SU-DHL-6 (cell line): ENCODE measurements around the gene TSPAN12.

ENCODE experiments used
- H2AFZ ChIP-seq: fragments of 200-600 bp; sonication (generic); 2 replicates; pipeline ENCODE4 v1.6.1; 2014; ENCODE audit warnings: low read depth, mild to moderate bottlenecking, moderate library complexity, mixed read lengths, antibody characterized with exemption, low read length; ENCODE audit not compliant: severe bottlenecking
- H3F3A ChIP-seq: fragments of 200-600 bp; shearing (Covaris generic); 2 replicates; pipeline ENCODE4 v1.6.0; 2016; ENCODE audit warnings: antibody characterized with exemption, mild to moderate bottlenecking; ENCODE audit not compliant: insufficient read depth
- H3K27ac ChIP-seq: fragments of 200-600 bp; sonication (generic); 2 replicates; pipeline ENCODE4 v1.5.1; 2016; ENCODE audit warnings: low read depth, mild to moderate bottlenecking, low read length, moderate library complexity, mixed read lengths
- H3K27me3 ChIP-seq: fragments of 200-600 bp; sonication (generic), shearing (Covaris generic); 2 replicates; pipeline ENCODE4 v1.6.0; 2014; ENCODE audit warnings: mild to moderate bottlenecking, low read length
- H3K36me3 ChIP-seq: fragments of 200-600 bp; sonication (generic); 2 replicates; pipeline ENCODE4 v1.6.1; 2014; ENCODE audit warnings: mild to moderate bottlenecking, low read length, mixed read lengths
- H3K4me2 ChIP-seq: fragments of 300-600, 200-600 bp; shearing (Covaris generic), sonication (generic); 2 replicates; pipeline ENCODE4 v1.6.0; 2014; ENCODE audit warnings: low read length, low read depth, mild to moderate bottlenecking; ENCODE audit not compliant: poor library complexity, severe bottlenecking
- H3K4me3 ChIP-seq: fragments of 200-600 bp; sonication (generic); 2 replicates; pipeline ENCODE4 v1.5.1; 2014; ENCODE audit warnings: antibody characterized with exemption, low read length, mild to moderate bottlenecking, mixed read lengths; ENCODE audit not compliant: insufficient read depth, poor library complexity, severe bottlenecking
- H3K79me2 ChIP-seq: fragments of 200-600 bp; sonication (generic); 2 replicates; pipeline ENCODE4 v1.6.1; 2014; ENCODE audit warnings: mild to moderate bottlenecking, low read length, moderate library complexity; ENCODE audit not compliant: insufficient read depth
- H3K9ac ChIP-seq: fragments of 200-600 bp; sonication (generic); 2 replicates; pipeline ENCODE4 v1.7.0; 2014; ENCODE audit warnings: mild to moderate bottlenecking, low read length
- H3K9me2 ChIP-seq: fragments of 200-600 bp; sonication (generic); replicated peaks from 2 replicates; pipeline ENCODE4 v1.6.1; 2014; ENCODE audit warnings: low read length; ENCODE audit not compliant: insufficient read depth
- H3K9me3 ChIP-seq: fragments of 200-600 bp; sonication (generic); 2 replicates; pipeline ENCODE4 v1.6.1; 2014; ENCODE audit warnings: low read length, mixed read lengths; ENCODE audit not compliant: insufficient read depth
- H4K20me1 ChIP-seq: fragments of 200-600 bp; sonication (generic); 2 replicates; pipeline ENCODE4 v1.6.1; 2014; ENCODE audit warnings: low read depth, mild to moderate bottlenecking, antibody characterized with exemption, low read length, moderate library complexity, mixed read lengths
- EZH2phosphoT487 ChIP-seq: fragments of 200-600 bp; sonication (generic), shearing (Covaris generic); conservative IDR thresholded peaks from 2 replicates; pipeline ENCODE4 v1.6.1; 2018; ENCODE audit warnings: mild to moderate bottlenecking, antibody characterized with exemption, low read length, moderate library complexity, mixed read lengths
- TF ChIP-seq, protein P1 (sequence below): fragments of 200-600 bp; sonication (generic); IDR thresholded peaks from one replicate; pipeline ENCODE4 v1.5.1; 2017; ENCODE audit warnings: antibody characterized with exemption, mild to moderate bottlenecking, low read length, moderate library complexity; ENCODE audit not compliant: insufficient read depth, poor library complexity, severe bottlenecking

The TSPAN12 gene

DNA sequence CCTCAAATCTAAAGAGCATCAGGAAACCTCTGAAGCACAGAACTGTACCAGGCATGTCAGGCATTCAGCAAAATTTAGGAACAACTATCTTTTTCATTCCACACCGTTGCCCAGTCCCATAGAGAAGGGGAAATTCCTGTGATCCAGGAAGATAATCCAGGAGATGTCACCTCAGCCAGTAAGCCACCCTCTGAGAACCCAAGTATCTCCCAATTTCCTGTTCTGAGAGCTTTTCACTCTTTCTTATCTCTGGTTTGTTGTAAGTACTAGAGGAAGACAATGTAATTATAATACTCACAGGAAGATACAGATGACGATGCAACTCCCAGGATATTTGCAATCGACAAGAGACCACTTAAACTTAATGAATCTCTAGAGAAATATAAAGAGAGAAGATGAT lies 97.1 kb downstream of the TSPAN12 start:
- TF ChIP-seq, protein P1, sequence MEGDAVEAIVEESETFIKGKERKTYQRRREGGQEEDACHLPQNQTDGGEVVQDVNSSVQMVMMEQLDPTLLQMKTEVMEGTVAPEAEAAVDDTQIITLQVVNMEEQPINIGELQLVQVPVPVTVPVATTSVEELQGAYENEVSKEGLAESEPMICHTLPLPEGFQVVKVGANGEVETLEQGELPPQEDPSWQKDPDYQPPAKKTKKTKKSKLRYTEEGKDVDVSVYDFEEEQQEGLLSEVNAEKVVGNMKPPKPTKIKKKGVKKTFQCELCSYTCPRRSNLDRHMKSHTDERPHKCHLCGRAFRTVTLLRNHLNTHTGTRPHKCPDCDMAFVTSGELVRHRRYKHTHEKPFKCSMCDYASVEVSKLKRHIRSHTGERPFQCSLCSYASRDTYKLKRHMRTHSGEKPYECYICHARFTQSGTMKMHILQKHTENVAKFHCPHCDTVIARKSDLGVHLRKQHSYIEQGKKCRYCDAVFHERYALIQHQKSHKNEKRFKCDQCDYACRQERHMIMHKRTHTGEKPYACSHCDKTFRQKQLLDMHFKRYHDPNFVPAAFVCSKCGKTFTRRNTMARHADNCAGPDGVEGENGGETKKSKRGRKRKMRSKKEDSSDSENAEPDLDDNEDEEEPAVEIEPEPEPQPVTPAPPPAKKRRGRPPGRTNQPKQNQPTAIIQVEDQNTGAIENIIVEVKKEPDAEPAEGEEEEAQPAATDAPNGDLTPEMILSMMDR = no peak
- no peak for TF ChIP-seq EZH2phosphoT487
- Histone ChIP-seq H3K79me2 (no peaks in the 10 kb centered on the region), H3K9me3 (no peaks in the 10 kb centered on the region), H3K9me2 (no peaks in the 10 kb centered on the region), H3K27me3 (no peaks in the 10 kb centered on the region), H3K36me3 (no peaks in the 10 kb centered on the region), H3F3A (no peaks in the 10 kb centered on the region), H3K4me3 (no peak overlapping the region), H3K4me2 (no peak overlapping the region), H2AFZ (no peak overlapping the region), H4K20me1 (no peaks in the 10 kb centered on the region), H3K9ac (no peak overlapping the region), H3K27ac (no peak overlapping the region)

DNA sequence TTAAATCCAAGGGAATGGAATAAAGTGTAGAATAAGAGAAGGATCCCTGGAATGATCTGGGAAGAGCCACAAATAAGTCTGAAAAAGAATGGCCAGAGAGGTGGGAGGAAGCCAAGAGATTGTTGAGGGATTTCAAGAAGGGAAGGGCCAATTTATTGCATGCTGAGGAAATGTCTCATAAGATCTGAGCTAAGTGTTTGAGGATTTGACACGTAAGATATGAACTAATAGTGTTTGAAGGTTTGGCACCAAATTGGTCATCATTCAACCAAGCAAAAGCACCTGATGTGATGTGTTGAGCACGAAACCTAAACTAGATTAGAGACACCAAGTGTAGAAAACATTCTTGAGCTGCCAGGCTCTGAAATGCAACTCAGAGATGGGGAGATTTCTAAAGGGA lies 97.9 kb downstream of the TSPAN12 start:
- no peak overlapping the region for H3K4me3 ChIP-seq
- no peaks in the 10 kb centered on the region for H3K79me2 ChIP-seq
- no peak overlapping the region for H3K9ac ChIP-seq
- no peaks in the 10 kb centered on the region for H3K27me3 ChIP-seq
- no peaks in the 10 kb centered on the region for H4K20me1 ChIP-seq
- H3F3A ChIP-seq = no peaks in the 10 kb centered on the region
- no peak overlapping the region for H3K4me2 ChIP-seq
- H3K9me3 ChIP-seq = no peaks in the 10 kb centered on the region
- no peak for TF ChIP-seq EZH2phosphoT487
- TF ChIP-seq, protein P1 = no peak
- no peak overlapping the region for H2AFZ ChIP-seq
- H3K9me2 ChIP-seq = no peaks in the 10 kb centered on the region
- H3K36me3 ChIP-seq = no peaks in the 10 kb centered on the region
- H3K27ac ChIP-seq = no peak overlapping the region

DNA sequence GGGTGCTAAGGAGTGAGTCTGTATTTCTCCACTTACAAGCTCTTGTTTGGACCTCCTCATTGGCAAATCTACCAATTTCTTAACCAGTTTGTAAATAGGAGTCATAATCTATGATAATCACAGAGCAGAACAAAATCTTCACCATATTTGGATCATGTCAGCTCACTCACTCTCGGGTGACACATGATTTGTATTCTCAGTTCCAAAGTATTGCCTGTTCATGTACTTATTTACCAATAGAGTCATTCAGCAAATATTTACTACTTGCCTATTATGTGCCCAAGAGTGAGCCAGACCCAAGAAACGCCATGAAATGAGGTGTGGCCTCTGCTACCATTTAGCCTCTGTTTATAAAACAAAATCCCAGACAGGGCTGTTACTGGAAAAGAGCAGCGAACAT lies 114.8 kb downstream of the TSPAN12 start:
- Histone ChIP-seq H3K79me2 (no peaks in the 10 kb centered on the region), H3K27ac (no peak overlapping the region), H4K20me1 (no peaks in the 10 kb centered on the region), H3K27me3 (no peaks in the 10 kb centered on the region), H3K9me2 (no peaks in the 10 kb centered on the region), H2AFZ (no peak overlapping the region), H3K4me3 (no peak overlapping the region), H3K9me3 (no peaks in the 10 kb centered on the region), H3K36me3 (no peaks in the 10 kb centered on the region), H3K4me2 (no peak overlapping the region), H3K9ac (no peak overlapping the region), H3F3A (no peaks in the 10 kb centered on the region)
- no peak for TF ChIP-seq EZH2phosphoT487
- TF ChIP-seq, protein P1 = no peak
